ENCODE measurements around the gene LIMK2. TPM values are rescaled to one million over a fixed set of nuclear protein-coding genes. Genes with fewer than 3 reads are reported as not detected.

The LIMK2 gene
- total and polyA plus RNA-seq, 9 of the 15 experiments (the other 6 are each of a cell fraction or from before 2014, with no cell fraction given): 1.1 to 14.5 (median 8.5) TPM

DNA sequence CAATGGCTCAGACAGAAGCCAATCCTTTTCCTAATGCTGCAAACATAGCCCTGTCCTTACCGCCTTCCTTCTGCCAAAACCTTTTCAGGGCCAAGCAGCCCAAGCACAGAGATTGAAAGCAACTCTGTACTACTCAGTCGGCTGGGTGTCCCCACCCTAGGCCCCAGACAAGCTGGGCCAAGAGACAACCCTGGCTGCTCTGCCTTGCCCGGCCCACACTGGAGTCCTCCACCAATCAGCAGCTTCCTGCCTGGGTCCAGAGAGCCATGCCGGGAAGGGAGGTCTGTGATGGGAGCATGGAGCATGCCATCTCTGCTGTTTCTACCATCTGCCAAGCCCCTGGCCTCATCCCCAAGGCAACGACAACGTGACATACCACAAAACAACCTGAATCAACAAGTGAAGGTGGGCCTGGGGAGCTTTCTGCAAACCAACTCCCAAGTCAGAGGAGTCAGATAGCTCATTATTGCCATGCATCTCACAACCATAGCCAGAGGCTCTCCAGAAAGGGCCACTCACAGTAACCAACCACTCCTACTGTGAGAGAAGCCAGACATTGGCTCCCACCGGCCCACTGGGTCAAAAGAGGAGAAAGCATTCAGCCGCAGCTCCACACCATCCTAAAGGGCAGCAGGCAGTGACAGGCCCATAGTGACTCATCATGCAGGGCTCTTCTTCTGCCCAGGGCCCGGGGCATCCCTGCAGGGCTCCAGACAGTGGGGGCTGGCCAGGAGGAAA is 115.9 kb downstream of the LIMK2 start:
- intact Hi-C loops (cut with micrococcal nuclease): no loop called here

GRCh38 chr22:31328544-31328960 is 116.5 kb downstream of the LIMK2 start:
- H4K20me1 ChIP-seq (replicated peaks; ENCODE audit: control insufficient read depth, insufficient read depth, low read length): no peaks in the 10 kb centered on the region
- no peak for FAIRE-seq
- H3K27me3 ChIP-seq (ENCODE audit: control insufficient read depth in 2 of 2, insufficient read depth in 2 of 2, low read length in 2 of 2): no peaks in the 10 kb centered on the region
- ChIA-PET POLR2A (no interaction called here), CTCF (ENCODE audit: low intra/inter-chr PET ratio) (no interaction called here)
- DNase-seq (ENCODE audit: extremely low read depth in 1 of 4, low spot score in 3 of 4): no peak
- H2AFZ ChIP-seq (ENCODE audit: low read depth, low read length): no peak overlapping the region
- no peak for ATAC-seq
- no peak overlapping the region for H3K4me2 ChIP-seq (ENCODE audit: insufficient read depth, low read length)
- TF ChIP-seq, protein P1, sequence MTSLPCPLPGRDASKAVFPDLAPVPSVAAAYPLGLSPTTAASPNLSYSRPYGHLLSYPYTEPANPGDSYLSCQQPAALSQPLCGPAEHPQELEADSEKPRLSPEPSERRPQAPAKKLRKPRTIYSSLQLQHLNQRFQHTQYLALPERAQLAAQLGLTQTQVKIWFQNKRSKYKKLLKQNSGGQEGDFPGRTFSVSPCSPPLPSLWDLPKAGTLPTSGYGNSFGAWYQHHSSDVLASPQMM (CRISPR knock-in tag; IDR thresholded peaks at IDR 0.05): no peak
- no peaks in the 10 kb centered on the region for H3K79me2 ChIP-seq (ENCODE audit: control insufficient read depth, insufficient read depth, low read length)
- BruUV-seq (replicated peaks): no TSS peak
- peaks cover 16% of the 10 kb centered on the region; the same call in 2 of the 3 replicates for H3K36me3 ChIP-seq (ENCODE audit: control insufficient read depth, insufficient read depth, low read length)
- H3K9me3 ChIP-seq (replicated peaks; ENCODE audit: control insufficient read depth, insufficient read depth, low read depth, low read length): no peaks in the 10 kb centered on the region
- H3K9ac ChIP-seq (ENCODE audit: insufficient read depth in 1 of 2, low read depth in 2 of 2, low read length in 2 of 2): no peak overlapping the region
- H3K4me3 ChIP-seq: no peak overlapping the region
- H3K4me1 ChIP-seq (replicated peaks in 1 of 2; ENCODE audit: control insufficient read depth in 2 of 2, insufficient read depth in 2 of 2, low read length in 2 of 2): no peaks in the 10 kb centered on the region; a peak in 1 of 5 replicates
- H3K9me1 ChIP-seq (ENCODE audit: control insufficient read depth, insufficient read depth, low read length): no peaks in the 10 kb centered on the region
- in situ Hi-C loops (cut with MboI) (no loop called here), intact Hi-C loops (cut with micrococcal nuclease) (no loop called here)
- H3K27ac ChIP-seq (ENCODE audit: extremely low read depth, low read depth, low read length): no peak overlapping the region
- WGBS (ENCODE audit: insufficient coverage, low coverage, missing lambda C conversion rate): 69% methylated on average over 9 of the region's 13 CpGs

More for the DNA sequence above, 115.9 kb downstream of the LIMK2 start:
- Histone ChIP-seq H3K27me3 (ENCODE audit: control insufficient read depth in 2 of 2, insufficient read depth in 2 of 2, low read length in 2 of 2) (no peaks in the 10 kb centered on the region), H3K4me2 (ENCODE audit: insufficient read depth, low read length) (no peak overlapping the region), H3K27ac (ENCODE audit: extremely low read depth, low read depth, low read length) (no peak overlapping the region), H3K4me3 (no peak overlapping the region), H3K4me1 (replicated peaks in 1 of 2; ENCODE audit: control insufficient read depth in 2 of 2, insufficient read depth in 2 of 2, low read length in 2 of 2) (no peaks in the 10 kb centered on the region; a peak in 1 of 5 replicates), H3K9ac (ENCODE audit: insufficient read depth in 1 of 2, low read depth in 2 of 2, low read length in 2 of 2) (no peak overlapping the region), H3K79me2 (ENCODE audit: control insufficient read depth, insufficient read depth, low read length) (no peaks in the 10 kb centered on the region), H2AFZ (ENCODE audit: low read depth, low read length) (no peak overlapping the region), H3K9me3 (replicated peaks; ENCODE audit: control insufficient read depth, insufficient read depth, low read depth, low read length) (no peaks in the 10 kb centered on the region), H4K20me1 (replicated peaks; ENCODE audit: control insufficient read depth, insufficient read depth, low read length) (no peaks in the 10 kb centered on the region), H3K9me1 (ENCODE audit: control insufficient read depth, insufficient read depth, low read length) (no peaks in the 10 kb centered on the region), H3K36me3 (ENCODE audit: control insufficient read depth, insufficient read depth, low read length) (peaks cover 14% of the 10 kb centered on the region; the same call in 2 of the 3 replicates)
- no peak for TF ChIP-seq SPI1 (IDR thresholded peaks at IDR 0.05; ENCODE audit: borderline replicate concordance, low read depth, low read length)
- TF ChIP-seq FUS (optimal IDR thresholded peaks at IDR 0.05; ENCODE audit: low read depth, low read length): no peak
- no peak for TF ChIP-seq U2AF1 (optimal IDR thresholded peaks at IDR 0.05; ENCODE audit: low read depth, low read length)
- no peak for TF ChIP-seq SLC30A9 (CRISPR knock-in tag; IDR thresholded peaks at IDR 0.05)
- in situ Hi-C loops (cut with MboI): no loop called here
- DNase-seq (ENCODE audit: extremely low read depth in 1 of 4, low spot score in 3 of 4) (no peak), ATAC-seq (no peak), FAIRE-seq (no peak)
- BruUV-seq (replicated peaks): no TSS peak
- ChIA-PET POLR2A (no interaction called here), CTCF (ENCODE audit: low intra/inter-chr PET ratio) (no interaction called here)
- 59% methylated on average over 5 of the region's 9 CpGs for WGBS (ENCODE audit: insufficient coverage, low coverage, missing lambda C conversion rate)

All from K562 (cell line).